H1 (cell line): ENCODE data around the gene TCF7L2. TPM values are rescaled to one million over a fixed set of nuclear protein-coding genes. Genes with fewer than 3 reads are reported as not detected.

Source experiments
- SP1 ChIP-seq: IDR thresholded peaks from 2 replicates; pipeline ENCODE4 v1.6.1; 2011; ENCODE audit warnings: low read depth, low read length
- YY1 ChIP-seq: IDR thresholded peaks from 2 replicates; pipeline ENCODE4 v1.6.1; 2011; ENCODE audit warnings: low read depth, mild to moderate bottlenecking, low read length
- polyA plus RNA-seq, 7 experiments: library from polyadenylated mRNA; depleted of rRNA in 3 of 7; stranded (reverse) in 5 of 7; unstranded in 2 of 7; fragments of >200 nt in 5 of 7; fragments of 200-250 nt in 2 of 7; gene quantifications; 1 replicate in 5 of 7; 2 replicates in 1 of 7; 4 replicates in 1 of 7; pipeline versions ENCODE4 v1.2.1 to v1.2.3, GENCODE V29; 2011 to 2013; ENCODE audit warnings: missing spikeins in 2 of 7, mixed read lengths in 2 of 7
- total RNA-seq: library from RNA; stranded (reverse); fragmentation: NEBNext Ultra II Directional; extraction: Animal tissue kit (Norgen Biotek cat#: 25700); gene quantifications from 2 replicates; pipeline ENCODE4 v1.2.1, GENCODE V29; 2021
- TF ChIP-seq, protein P1 (sequence below): IDR thresholded peaks from 2 replicates; pipeline ENCODE4 v1.6.1; 2011; ENCODE audit warnings: low read length, improper control_type of control experiment
- TF ChIP-seq, protein P2 (sequence below): fragments of 300-600 bp; sonication (generic); IDR thresholded peaks from 2 replicates; pipeline ENCODE4 v1.7.1; 2012; ENCODE audit warnings: low read length, moderate library complexity, mild to moderate bottlenecking, inconsistent platforms; ENCODE audit not compliant: insufficient replicate concordance

The TCF7L2 gene
- total and polyA plus RNA-seq, 2 of the 8 experiments (the other 6 are each of a cell fraction or from before 2014, with no cell fraction given) = 33.9 to 67.3 TPM

DNA sequence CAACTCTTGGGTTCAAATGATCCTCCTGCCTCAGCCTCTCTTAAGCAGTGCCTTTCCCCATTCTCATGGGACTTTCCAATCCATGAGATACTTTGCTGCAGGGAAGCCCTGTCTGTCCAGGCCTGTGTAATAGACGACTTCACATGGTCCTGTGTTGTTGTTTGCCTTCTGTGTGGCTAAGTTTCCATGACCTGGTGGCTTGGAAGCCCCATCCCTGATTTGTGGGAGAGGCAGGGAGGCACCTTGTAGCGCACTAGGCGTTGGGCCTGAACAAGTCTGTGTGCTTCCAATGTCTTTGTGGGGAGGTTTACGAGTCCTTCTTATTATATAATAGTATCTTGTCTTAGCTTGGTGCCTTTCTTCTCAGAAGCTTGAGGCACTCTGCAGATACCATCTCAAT, 49.1 kb downstream of the TCF7L2 start (continued):
- TF ChIP-seq YY1 = no peak
- TF ChIP-seq SP1 = no peak
- TF ChIP-seq, protein P1, sequence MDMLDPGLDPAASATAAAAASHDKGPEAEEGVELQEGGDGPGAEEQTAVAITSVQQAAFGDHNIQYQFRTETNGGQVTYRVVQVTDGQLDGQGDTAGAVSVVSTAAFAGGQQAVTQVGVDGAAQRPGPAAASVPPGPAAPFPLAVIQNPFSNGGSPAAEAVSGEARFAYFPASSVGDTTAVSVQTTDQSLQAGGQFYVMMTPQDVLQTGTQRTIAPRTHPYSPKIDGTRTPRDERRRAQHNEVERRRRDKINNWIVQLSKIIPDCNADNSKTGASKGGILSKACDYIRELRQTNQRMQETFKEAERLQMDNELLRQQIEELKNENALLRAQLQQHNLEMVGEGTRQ = no peak
- TF ChIP-seq, protein P2, sequence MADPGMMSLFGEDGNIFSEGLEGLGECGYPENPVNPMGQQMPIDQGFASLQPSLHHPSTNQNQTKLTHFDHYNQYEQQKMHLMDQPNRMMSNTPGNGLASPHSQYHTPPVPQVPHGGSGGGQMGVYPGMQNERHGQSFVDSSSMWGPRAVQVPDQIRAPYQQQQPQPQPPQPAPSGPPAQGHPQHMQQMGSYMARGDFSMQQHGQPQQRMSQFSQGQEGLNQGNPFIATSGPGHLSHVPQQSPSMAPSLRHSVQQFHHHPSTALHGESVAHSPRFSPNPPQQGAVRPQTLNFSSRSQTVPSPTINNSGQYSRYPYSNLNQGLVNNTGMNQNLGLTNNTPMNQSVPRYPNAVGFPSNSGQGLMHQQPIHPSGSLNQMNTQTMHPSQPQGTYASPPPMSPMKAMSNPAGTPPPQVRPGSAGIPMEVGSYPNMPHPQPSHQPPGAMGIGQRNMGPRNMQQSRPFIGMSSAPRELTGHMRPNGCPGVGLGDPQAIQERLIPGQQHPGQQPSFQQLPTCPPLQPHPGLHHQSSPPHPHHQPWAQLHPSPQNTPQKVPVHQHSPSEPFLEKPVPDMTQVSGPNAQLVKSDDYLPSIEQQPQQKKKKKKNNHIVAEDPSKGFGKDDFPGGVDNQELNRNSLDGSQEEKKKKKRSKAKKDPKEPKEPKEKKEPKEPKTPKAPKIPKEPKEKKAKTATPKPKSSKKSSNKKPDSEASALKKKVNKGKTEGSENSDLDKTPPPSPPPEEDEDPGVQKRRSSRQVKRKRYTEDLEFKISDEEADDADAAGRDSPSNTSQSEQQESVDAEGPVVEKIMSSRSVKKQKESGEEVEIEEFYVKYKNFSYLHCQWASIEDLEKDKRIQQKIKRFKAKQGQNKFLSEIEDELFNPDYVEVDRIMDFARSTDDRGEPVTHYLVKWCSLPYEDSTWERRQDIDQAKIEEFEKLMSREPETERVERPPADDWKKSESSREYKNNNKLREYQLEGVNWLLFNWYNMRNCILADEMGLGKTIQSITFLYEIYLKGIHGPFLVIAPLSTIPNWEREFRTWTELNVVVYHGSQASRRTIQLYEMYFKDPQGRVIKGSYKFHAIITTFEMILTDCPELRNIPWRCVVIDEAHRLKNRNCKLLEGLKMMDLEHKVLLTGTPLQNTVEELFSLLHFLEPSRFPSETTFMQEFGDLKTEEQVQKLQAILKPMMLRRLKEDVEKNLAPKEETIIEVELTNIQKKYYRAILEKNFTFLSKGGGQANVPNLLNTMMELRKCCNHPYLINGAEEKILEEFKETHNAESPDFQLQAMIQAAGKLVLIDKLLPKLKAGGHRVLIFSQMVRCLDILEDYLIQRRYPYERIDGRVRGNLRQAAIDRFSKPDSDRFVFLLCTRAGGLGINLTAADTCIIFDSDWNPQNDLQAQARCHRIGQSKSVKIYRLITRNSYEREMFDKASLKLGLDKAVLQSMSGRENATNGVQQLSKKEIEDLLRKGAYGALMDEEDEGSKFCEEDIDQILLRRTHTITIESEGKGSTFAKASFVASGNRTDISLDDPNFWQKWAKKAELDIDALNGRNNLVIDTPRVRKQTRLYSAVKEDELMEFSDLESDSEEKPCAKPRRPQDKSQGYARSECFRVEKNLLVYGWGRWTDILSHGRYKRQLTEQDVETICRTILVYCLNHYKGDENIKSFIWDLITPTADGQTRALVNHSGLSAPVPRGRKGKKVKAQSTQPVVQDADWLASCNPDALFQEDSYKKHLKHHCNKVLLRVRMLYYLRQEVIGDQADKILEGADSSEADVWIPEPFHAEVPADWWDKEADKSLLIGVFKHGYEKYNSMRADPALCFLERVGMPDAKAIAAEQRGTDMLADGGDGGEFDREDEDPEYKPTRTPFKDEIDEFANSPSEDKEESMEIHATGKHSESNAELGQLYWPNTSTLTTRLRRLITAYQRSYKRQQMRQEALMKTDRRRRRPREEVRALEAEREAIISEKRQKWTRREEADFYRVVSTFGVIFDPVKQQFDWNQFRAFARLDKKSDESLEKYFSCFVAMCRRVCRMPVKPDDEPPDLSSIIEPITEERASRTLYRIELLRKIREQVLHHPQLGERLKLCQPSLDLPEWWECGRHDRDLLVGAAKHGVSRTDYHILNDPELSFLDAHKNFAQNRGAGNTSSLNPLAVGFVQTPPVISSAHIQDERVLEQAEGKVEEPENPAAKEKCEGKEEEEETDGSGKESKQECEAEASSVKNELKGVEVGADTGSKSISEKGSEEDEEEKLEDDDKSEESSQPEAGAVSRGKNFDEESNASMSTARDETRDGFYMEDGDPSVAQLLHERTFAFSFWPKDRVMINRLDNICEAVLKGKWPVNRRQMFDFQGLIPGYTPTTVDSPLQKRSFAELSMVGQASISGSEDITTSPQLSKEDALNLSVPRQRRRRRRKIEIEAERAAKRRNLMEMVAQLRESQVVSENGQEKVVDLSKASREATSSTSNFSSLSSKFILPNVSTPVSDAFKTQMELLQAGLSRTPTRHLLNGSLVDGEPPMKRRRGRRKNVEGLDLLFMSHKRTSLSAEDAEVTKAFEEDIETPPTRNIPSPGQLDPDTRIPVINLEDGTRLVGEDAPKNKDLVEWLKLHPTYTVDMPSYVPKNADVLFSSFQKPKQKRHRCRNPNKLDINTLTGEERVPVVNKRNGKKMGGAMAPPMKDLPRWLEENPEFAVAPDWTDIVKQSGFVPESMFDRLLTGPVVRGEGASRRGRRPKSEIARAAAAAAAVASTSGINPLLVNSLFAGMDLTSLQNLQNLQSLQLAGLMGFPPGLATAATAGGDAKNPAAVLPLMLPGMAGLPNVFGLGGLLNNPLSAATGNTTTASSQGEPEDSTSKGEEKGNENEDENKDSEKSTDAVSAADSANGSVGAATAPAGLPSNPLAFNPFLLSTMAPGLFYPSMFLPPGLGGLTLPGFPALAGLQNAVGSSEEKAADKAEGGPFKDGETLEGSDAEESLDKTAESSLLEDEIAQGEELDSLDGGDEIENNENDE = no peak
